K562 (cell line): Measurements from ENCODE around the gene ZNF451. TPM values are rescaled to one million over a fixed set of nuclear protein-coding genes. Genes with fewer than 3 reads are reported as not detected.
A peak's percentile ranks its signal among the peaks of the same experiment; 100 is the strongest.

Experiments
- BDP1 ChIP-seq: IDR thresholded peaks from 3 replicates; pipeline ENCODE4 v1.6.1; 2011; ENCODE audit not compliant: insufficient read length, insufficient read depth
- CCNT2 ChIP-seq: IDR thresholded peaks from 2 replicates; pipeline ENCODE4 v1.6.1; 2011; ENCODE audit warnings: borderline replicate concordance, low read depth, mild to moderate bottlenecking, moderate library complexity, mixed read lengths, low read length; ENCODE audit not compliant: insufficient read length; ENCODE audit errors: extremely low read depth
- GTF2B ChIP-seq: IDR thresholded peaks from 2 replicates; pipeline ENCODE4 v1.6.1; 2011; ENCODE audit not compliant: insufficient read length; ENCODE audit errors: extremely low read depth
- MYNN ChIP-seq, 2 experiments: sonication (generic); formaldehyde crosslinking in 1 of 2; IDR thresholded peaks; 2 replicates each; pipeline versions ENCODE4 v1.5.0 to v1.6.1; 2016 to 2020; ENCODE audit warnings: antibody characterized with exemption in 1 of 2, missing genetic modification reagents in 1 of 2
- SMARCA4 ChIP-seq: fragments of 450-650 bp; IDR thresholded peaks from 2 replicates; pipeline ENCODE4 v1.6.1; 2016
- WHSC1 ChIP-seq: IDR thresholded peaks from one replicate; pipeline ENCODE4 v1.6.1; 2012; ENCODE audit warnings: low read length, control low read depth, inconsistent platforms
- ZBTB2 ChIP-seq: fragments of 450-650 bp; IDR thresholded peaks from 2 replicates; pipeline ENCODE4 v1.6.1; 2016; ENCODE audit warnings: antibody characterized with exemption
- ZMIZ1 ChIP-seq, 2 experiments: fragments of 150-350 bp in 1 of 2; IDR thresholded peaks; 2 replicates each; pipeline ENCODE4 v1.6.1; 2012 to 2016; ENCODE audit warnings: low read depth in 2 of 2, low read length in 2 of 2, mild to moderate bottlenecking in 1 of 2, moderate library complexity in 1 of 2
- ZNF277 ChIP-seq: fragments of 250-450 bp; sonication (Bioruptor Pico); IDR thresholded peaks from 2 replicates; pipeline ENCODE4 v1.8.0; 2022; ENCODE audit warnings: inconsistent platforms, mild to moderate bottlenecking, moderate library complexity, borderline replicate concordance
- ZNF449 ChIP-seq: fragments of 250-450 bp; sonication (Bioruptor Pico); IDR thresholded peaks from 2 replicates; pipeline ENCODE4 v1.8.0; 2022; ENCODE audit warnings: moderate library complexity, mild to moderate bottlenecking, inconsistent platforms
- polyA plus RNA-seq, 8 experiments: library from polyadenylated mRNA; depleted of rRNA in 4 of 8; stranded (reverse) in 5 of 8; unstranded in 3 of 8; fragments of >200 nt; fragmentation: Nextera tagmentation in 2 of 8; fragmentation: Illumina TruSeq in 1 of 8; extraction: Ambion mirVana in 2 of 8; extraction: Trizol in 1 of 8; gene quantifications; 2 replicates each; pipeline versions ENCODE4 v1.2.1 to v1.2.3, GENCODE V29; 2011 to 2014; ENCODE audit warnings: inconsistent platforms in 1 of 8, missing spikeins in 1 of 8
- total RNA-seq, 7 experiments: library from RNA; depleted of rRNA in 6 of 7; stranded (reverse); fragments of >200 nt in 6 of 7; fragmentation: Illumina TruSeq in 2 of 7; extraction: Trizol in 2 of 7; gene quantifications; 2 replicates each; pipeline versions ENCODE4 v1.2.1 to v1.2.3, GENCODE V29; 2011 to 2021; ENCODE audit warnings: low replicate concordance in 1 of 7

The ZNF451 gene
- total and polyA plus RNA-seq, 9 of the 15 experiments (the other 6 are each of a cell fraction or from before 2014, with no cell fraction given), result 16.1 to 74.3 (median 38.3) TPM

GRCh38 chr6:57173886-57174510 lies 84.0 kb downstream of the ZNF451 start (continued):
- TF ChIP-seq ZMIZ1 (IDR thresholded peaks at IDR 0.05; ENCODE audit: low read depth in 2 of 2, low read length in 2 of 2), result no peak
- no peak for TF ChIP-seq WHSC1
- TF ChIP-seq CCNT2, result no peak
- no peak for TF ChIP-seq ZBTB2
- TF ChIP-seq SMARCA4, result peak; percentile 69; the same call in 1 of the 2 replicates
- TF ChIP-seq GTF2B, result no peak
- no peak for TF ChIP-seq ZNF277 (CRISPR knock-in tag)
- no peak for TF ChIP-seq MYNN (IDR thresholded peaks at IDR 0.05)
- TF ChIP-seq MYNN (CRISPR knock-in tag; IDR thresholded peaks at IDR 0.05), result no peak
- no peak for TF ChIP-seq ZNF449
- no peak for TF ChIP-seq BDP1
